HG03196 (cell line): ENCODE data around the gene PSMB7.

Experiments
- ATAC-seq: cut with Tn5 transposase; IDR thresholded peaks from one replicate; pipeline ENCODE4 v1.9.1; 2021; ENCODE audit not compliant: unreplicated experiment

The PSMB7 gene

DNA sequence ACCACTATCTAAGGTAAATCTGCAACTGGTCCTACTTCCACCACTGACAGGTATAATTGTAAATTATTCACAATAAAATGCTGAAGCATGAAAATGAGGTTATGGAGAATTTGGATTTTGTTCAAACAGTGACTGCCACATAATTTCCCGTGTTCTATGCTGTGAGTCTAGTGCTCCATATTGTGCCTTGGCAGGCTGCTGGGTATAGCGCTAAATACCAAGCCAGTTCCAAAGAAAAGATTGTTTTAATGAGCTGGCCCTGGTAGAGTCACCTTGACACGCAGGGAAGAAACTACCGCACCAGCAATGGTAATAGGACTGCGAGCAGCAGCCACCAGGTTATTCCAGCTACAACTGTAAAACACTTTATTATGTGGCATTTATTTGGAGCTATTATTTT lies 30.4 kb downstream of the PSMB7 start:
- no peak for ATAC-seq

GRCh38 chr9:124384210-124384609 lies 31.0 kb downstream of the PSMB7 start:
- no peak for ATAC-seq

DNA sequence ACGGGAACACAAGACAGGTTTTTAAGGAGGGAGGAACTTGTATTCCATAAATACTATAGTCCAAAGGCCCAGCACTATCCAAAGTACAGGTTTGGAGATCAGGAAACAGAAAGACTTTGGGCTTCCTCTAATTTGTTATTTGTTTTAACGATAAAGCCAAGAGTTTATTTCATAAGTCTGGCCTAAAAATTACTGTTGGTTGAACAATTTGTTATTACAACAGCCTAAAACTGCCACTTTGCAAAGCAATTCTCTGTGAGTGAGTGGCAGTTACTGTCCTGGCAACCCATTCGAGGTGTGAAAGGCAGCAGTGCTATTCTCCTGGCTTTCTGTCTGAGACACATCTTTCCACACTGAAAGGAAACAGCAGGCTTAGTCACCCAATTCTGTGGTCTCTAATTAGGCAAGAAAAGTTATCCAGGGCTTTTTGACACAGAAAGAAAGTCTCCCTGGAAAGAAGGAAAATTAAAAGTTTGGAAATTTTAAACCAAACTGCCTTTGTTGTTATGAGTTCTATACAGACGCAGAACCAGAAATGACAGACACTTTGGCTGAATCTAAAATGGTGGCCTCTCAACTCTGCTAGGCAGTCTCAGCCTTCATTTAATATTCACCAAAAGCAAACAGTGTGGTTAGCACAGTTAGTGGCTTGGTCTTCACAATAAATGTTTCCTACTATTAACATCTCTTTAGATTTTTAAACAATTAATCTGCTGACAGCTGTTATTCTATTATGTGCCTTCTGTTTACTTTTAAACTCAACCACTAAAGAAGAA lies 33.9 kb downstream of the PSMB7 start:
- ATAC-seq: no peak

DNA sequence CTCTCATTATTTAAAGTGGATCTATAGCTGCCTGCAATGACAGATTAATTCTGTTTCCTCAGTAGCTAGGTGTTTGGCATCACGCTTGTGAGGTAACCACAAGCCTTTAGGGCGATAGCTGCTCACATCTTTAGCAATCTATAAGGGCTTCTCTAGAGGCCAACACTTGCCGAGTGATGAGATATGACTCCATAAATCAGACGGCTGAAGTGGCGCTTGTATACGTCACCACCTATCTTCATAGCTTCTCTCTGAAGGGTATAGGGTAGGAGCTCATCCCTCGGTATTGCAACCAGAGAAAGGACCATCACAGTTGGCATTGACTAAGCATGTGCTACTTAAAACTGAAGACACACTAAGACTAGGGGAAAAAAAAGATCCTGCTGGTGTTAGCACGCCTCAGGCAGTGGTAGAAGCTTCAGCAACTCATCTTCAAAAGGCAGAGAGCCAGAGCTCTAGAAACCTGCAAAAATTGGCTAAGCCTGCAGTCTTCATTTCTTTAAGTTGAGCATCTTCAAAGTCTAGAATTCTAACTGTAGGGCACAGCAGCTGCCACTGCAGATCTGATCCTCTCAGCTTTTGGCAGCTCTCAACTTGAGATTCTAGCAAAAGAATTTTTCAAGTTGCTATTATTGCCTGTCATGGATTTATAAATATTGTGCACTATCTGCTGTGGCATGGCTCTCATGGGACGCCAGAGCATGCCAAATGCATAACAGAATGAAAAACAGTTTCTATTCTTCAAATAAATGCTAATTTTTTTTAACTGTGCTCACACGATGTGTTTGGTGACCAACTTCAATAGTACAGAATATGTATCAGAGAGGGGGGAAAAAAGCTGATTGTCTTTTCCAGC lies 37.5 kb downstream of the PSMB7 start:
- ATAC-seq: no peak

DNA sequence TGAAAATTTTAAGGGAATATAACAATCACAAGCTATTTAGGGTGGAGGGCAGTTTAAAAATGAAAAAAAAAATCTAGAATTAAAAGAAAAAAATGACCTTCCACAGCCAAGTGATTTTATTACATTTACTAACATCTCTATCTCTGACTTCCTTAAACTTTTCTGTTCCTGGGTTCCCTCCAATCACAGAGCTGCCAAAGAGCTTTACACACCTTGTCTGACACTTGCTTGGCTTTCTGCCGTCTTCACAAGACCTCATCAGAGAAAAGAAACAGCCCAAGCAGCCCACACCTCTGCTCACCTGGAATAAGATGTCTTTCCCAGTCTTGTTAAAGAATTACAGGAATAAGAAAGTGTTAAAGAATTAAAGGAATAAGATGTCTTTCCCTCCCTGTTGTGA lies 38.9 kb downstream of the PSMB7 start:
- no peak for ATAC-seq

DNA sequence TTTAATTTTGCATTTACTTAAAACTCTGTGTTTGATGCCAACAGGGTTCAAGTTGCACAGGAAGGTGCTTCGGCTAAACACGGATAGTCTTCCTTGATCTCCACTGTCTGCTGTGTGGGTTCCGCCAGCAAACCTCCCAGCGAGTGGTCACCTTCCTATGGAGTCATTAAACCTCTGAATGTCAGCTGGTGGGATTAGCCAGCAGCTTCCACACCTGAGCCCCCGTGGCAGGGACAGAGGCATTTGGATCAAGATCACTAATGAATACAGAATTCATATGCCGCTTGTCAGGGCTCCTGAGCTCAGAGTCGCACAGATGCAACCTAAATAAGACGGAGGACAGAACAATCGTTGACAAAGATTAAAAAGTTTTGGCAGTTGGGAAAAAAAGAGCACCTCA lies 39.5 kb downstream of the PSMB7 start:
- no peak for ATAC-seq

GRCh38 chr9:124373851-124374250 lies 41.4 kb downstream of the PSMB7 start:
- ATAC-seq: no peak

GRCh38 chr9:124373386-124373785 lies 41.9 kb downstream of the PSMB7 start:
- no peak for ATAC-seq

DNA sequence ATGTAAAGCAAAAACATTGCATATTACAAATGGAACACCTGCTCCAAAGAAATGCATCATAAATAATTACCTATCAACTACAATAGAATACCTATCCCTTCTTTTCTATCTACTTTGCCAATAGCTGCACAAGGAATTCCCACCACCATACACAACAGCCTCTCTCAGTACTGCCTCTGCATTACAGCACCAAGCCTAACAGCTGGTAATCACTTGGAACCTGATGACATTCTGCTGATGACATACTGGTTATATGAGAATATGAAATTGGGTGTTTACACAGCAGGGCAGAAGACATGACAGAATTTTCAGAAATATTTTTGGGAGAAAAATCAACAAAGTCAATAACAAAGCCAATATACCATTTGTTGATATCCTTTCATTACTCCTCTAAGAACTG lies 43.2 kb downstream of the PSMB7 start:
- ATAC-seq: no peak

- ATAC-seq: no peak
Observed at GRCh38 chr9:124370896-124371582, 44.2 kb downstream of the PSMB7 start.

DNA sequence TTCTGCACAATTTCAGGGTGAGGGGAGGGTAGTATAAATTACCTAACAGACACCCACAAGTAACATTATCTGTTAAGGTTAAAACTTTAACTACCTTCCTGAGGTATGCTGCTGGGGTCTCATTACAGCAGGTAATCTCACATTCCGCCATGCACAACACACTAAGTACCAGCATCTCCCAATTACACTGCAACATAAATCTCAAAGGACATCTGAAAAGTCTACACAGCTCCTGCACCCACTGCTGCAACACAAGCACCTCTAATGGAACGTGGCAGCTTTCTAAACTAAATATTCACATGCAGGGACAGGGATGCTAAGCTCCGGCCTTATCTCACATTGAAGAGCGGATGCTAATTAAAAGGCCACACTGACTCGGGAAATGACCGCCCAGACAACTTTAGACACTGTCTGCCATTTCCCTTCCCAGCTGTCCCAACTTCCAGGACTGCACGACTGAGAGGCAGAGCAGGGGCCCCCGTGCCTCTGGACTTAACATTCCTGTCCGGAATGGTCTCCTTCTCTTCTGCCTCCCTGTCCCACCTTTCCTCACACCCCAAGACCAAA lies 45.9 kb downstream of the PSMB7 start:
- ATAC-seq: no peak

- ATAC-seq: no peak
Observed at GRCh38 chr9:124368692-124369091, 46.5 kb downstream of the PSMB7 start.

DNA sequence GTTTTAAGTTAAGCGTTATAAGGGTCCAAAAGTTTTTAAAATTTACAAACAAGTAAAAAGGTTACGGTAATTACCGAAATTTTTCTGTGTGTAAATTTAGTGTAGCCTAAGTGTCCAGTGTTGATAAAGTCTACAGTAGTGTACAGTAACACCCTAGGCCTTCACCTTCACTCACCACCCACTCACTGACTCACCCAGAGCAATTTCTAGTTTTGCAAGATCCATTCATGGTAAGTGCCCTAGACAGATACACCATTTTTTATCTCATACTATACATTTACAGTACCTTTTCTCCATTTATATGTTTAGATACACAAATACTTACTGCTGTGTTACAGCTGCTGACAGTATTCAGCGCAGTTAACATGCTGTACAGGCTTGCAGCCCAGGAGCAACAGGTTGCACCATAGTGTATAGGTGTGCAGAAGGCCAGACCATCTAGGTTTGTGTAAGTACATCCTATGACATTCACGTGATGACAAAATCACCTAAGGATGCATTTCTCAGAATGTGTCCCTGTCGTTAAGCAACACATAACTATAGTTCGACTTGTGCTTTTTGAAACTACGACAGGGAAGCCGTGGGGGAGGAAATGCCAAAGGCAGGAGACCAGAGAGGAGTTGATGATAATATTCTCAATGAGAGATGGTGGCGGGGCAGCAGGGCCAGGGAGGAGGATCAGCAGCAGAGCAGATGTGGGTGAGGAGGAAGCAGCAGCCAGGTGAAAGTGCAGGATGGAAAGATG lies 48.6 kb downstream of the PSMB7 start:
- no peak for ATAC-seq

DNA sequence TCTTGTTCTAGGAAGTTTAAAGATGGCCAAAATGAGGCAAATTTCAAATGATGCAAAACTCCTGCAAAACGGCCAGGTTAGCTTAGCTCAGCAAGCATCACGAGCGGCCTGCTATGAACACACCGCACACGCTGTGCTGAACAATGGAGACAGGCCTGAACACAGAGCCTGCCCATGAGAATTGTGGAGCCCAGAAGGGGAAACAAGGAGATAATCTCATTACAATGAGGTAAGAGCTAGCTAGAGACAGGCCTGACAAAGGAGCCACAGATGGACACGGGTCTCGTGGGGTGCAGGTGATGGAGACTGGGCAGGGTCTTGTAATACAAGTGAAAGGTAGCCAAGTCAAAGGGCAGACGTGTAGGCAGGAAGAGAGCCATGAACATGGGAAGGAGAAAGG lies 50.2 kb downstream of the PSMB7 start:
- ATAC-seq: no peak

- ATAC-seq: no peak
Observed at GRCh38 chr9:124364141-124364540, 51.1 kb downstream of the PSMB7 start.

DNA sequence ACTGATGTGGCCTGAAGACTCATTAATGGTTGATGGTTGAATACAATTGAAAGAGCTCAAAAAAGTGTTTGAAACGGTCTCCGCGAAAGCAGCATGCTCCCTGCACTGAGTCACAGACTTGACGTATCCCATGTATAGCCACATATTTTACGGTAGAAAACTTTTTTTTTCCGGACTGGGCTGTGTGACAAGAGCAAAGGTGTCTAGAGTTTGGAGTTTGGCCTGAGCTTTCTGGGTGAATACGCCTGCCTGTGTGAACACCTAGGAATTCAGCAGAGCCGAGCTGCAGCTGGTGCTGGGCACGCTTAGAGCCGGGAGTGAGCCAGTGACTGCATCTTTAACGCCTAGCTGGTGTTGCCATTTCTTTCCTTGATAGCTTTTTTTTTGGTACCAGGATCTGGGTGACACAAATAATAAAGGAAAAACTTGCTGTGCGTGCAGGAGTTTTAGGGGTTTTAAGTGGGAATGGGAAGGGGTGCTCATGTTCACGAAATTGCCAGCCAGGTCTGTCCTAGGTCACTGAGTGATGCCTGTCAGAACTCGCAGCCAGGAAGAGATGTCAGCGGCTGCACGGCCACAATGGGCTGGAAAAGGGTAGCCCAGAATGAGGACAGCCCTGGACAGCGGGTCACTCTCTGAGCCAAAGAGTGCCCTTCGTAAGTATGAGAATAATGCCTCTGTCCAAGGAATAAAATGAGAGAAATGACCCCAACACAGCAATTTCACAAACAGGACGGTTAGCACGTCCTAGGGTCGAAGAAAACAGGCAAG lies 51.7 kb downstream of the PSMB7 start:
- no peak for ATAC-seq

DNA sequence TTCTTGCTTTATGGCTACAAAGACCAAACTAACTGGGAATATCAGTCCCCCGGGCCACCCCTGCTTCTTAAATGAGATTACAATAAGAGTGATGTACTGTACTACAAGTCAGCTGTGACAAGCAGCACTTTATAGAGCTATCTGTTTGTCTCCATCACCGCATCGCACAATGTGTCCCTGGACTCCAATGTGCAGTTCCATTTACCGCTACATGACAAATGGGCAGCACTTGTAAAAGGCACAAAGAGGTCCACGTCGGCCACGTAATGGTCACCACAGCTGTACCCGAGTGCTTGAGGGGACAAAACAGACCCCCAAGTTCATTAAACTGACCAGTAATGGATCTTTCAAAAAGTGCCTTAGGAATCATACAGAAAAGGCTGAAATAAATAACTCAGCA lies 54.1 kb downstream of the PSMB7 start:
- ATAC-seq: no peak

DNA sequence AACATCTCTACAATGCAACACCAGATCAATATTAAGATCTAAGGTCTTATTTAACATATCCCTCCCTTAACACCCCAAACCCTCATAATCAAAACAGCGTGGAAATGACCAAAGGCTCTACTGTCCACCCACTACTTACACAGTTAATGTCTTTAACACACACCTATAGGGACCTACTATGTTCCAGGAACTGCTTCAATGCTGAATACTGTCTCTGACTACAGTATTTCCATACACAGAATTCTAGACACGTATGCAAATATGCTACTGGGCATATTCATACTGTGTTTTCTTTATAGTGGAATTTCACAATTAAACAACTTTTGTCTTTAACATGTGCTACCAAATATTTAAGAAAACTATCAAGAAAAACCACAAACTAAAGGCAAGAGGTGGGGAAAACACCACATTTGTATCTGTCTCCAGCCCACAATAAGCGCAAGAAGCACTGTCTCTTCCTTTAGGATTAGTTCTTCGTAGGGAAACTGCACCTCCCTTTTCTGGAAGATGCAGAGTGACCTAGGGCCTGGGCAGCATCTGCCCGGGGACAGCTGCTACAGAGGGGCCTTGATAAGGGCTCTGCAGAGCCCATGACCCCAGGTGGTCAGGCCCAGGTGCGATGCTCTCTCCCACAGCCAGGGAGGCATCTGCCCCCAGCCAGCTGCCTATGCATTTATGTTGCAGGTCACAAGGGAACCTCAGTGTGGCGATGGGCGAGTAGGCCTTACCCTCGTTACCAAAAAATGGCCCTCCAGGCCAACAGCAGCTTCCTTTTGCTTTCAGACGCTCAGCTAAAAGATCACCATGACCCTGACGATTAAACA lies 55.2 kb downstream of the PSMB7 start:
- ATAC-seq: no peak

- ATAC-seq: no peak
Observed at GRCh38 chr9:124359426-124359825, 55.8 kb downstream of the PSMB7 start.
